GM12873 (cell line): ENCODE data around the gene FXYD4.

ENCODE experiments used
- CTCF ChIP-seq: IDR thresholded peaks from 2 replicates; pipeline ENCODE4 v1.5.1; 2012; ENCODE audit warnings: low read depth, mild to moderate bottlenecking, moderate library complexity, low read length, control low read depth; ENCODE audit not compliant: insufficient read depth; ENCODE audit errors: missing control alignments

Gene FXYD4

GRCh38 chr10:43402880-43403452 is 31.5 kb downstream of the FXYD4 start:
- no peak for TF ChIP-seq CTCF

- no peak for TF ChIP-seq CTCF
Observed at GRCh38 chr10:43403911-43404703, 32.7 kb downstream of the FXYD4 start.

- no peak for TF ChIP-seq CTCF
Observed at GRCh38 chr10:43404704-43405084, 33.3 kb downstream of the FXYD4 start.

GRCh38 chr10:43407148-43407575 is 35.7 kb downstream of the FXYD4 start:
- no peak for TF ChIP-seq CTCF

- TF ChIP-seq CTCF = peak; percentile 47
Observed at GRCh38 chr10:43407576-43408330, 36.3 kb downstream of the FXYD4 start.

GRCh38 chr10:43408331-43408709 is 36.9 kb downstream of the FXYD4 start:
- TF ChIP-seq CTCF = peak; percentile 14

- no peak for TF ChIP-seq CTCF
Observed at GRCh38 chr10:43408710-43409384, 37.4 kb downstream of the FXYD4 start, which contains the start of gene HNRNPF. Gene HNRNPF (minus strand): TSS chr10:43409186. CDS start chr10:43387884, 21,302 bp downstream.
